HEK293T (cell line): Measurements from ENCODE around the gene MACROD2.

Experiments
- BHLHE40 ChIP-seq: fragments of 450-650 bp; IDR thresholded peaks from 2 replicates; pipeline ENCODE4 v1.6.1; 2016; ENCODE audit warnings: mild to moderate bottlenecking, moderate library complexity, borderline replicate concordance
- ELF4 ChIP-seq: fragments of 450-650 bp; IDR thresholded peaks from 2 replicates; pipeline ENCODE4 v1.6.1; 2017; ENCODE audit warnings: antibody characterized with exemption
- FOXK2 ChIP-seq: fragments of 450-650 bp; IDR thresholded peaks from 2 replicates; pipeline ENCODE4 v1.6.1; 2016; ENCODE audit warnings: mild to moderate bottlenecking
- HDGF ChIP-seq: fragments of 450-650 bp; IDR thresholded peaks from 2 replicates; pipeline ENCODE4 v1.6.1; 2017; ENCODE audit warnings: antibody characterized with exemption, borderline replicate concordance
- L3MBTL2 ChIP-seq: fragments of 450-650 bp; conservative IDR thresholded peaks from 2 replicates; pipeline ENCODE4 v1.6.1; 2016; ENCODE audit warnings: mild to moderate bottlenecking
- LEF1 ChIP-seq: fragments of 450-650 bp; IDR thresholded peaks from 2 replicates; pipeline ENCODE4 v1.6.1; 2017; ENCODE audit warnings: mild to moderate bottlenecking, borderline replicate concordance
- SP1 ChIP-seq: fragments of 450-650 bp; IDR thresholded peaks from 2 replicates; pipeline ENCODE4 v1.6.1; 2017
- SUZ12 ChIP-seq: fragments of 450-650 bp; IDR thresholded peaks from 2 replicates; pipeline ENCODE4 v1.6.1; 2016; ENCODE audit warnings: mild to moderate bottlenecking

DNA sequence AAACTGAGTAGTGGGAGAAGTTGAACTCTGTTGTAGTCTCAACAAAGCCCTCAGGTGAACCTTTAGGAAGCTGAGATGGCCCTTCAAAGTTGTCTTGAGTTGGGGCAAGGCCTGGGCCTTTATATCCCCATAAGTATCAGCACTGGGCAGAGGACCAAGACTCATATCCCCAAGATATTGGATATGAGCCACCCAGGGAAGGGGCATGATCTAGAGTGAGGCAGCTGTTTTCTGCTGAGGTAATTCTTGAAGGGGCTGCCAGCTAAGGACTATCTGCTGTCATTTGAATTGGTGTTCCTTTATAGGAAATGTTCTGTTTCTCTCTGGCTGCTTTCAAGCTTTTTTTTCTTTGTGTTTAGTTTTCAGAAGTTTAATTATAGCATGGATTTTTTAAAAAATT lies 482.8 kb downstream of the MACROD2 start:
- no peak for TF ChIP-seq LEF1
- no peak for TF ChIP-seq HDGF
- TF ChIP-seq ELF4 = no peak
- no peak for TF ChIP-seq SUZ12
- TF ChIP-seq FOXK2 = no peak
- no peak for TF ChIP-seq SP1
- no peak for TF ChIP-seq BHLHE40
- no peak for TF ChIP-seq L3MBTL2
